WTC11 (cell line): ENCODE data around the gene TNRC6A.

Experiments used
- CBFB ChIP-seq: sonication (generic); formaldehyde crosslinking; IDR thresholded peaks from 2 replicates; pipeline ENCODE4 v1.8.1; 2022; ENCODE audit warnings: mild to moderate bottlenecking, low read depth, missing genetic modification reagents
- CREM ChIP-seq: sonication (generic); formaldehyde crosslinking; IDR thresholded peaks from 2 replicates; pipeline ENCODE4 v1.8.1; 2022; ENCODE audit warnings: mild to moderate bottlenecking, missing genetic modification reagents, moderate library complexity
- FOXJ3 ChIP-seq: sonication (generic); formaldehyde crosslinking; IDR thresholded peaks from 2 replicates; pipeline ENCODE4 v1.9.0; 2021; ENCODE audit warnings: missing genetic modification reagents, mild to moderate bottlenecking, borderline replicate concordance
- FOXK1 ChIP-seq: sonication (generic); formaldehyde crosslinking; IDR thresholded peaks from 2 replicates; pipeline ENCODE4 v1.8.0; 2022; ENCODE audit warnings: mild to moderate bottlenecking, moderate library complexity, missing genetic modification reagents
- JUN ChIP-seq: sonication (generic); formaldehyde crosslinking; IDR thresholded peaks from 2 replicates; pipeline ENCODE4 v1.8.0; 2023; ENCODE audit warnings: mild to moderate bottlenecking, missing genetic modification reagents
- MLX ChIP-seq: sonication (generic); formaldehyde crosslinking; IDR thresholded peaks from 2 replicates; pipeline ENCODE4 v1.8.1; 2023; ENCODE audit warnings: mild to moderate bottlenecking, missing genetic modification reagents, moderate library complexity
- MXD4 ChIP-seq: fragments of 250-450 bp; sonication (Bioruptor Pico); IDR thresholded peaks from 2 replicates; pipeline ENCODE4 v1.8.0; 2021; ENCODE audit warnings: mild to moderate bottlenecking, moderate library complexity, borderline replicate concordance
- MYBL2 ChIP-seq: sonication (generic); formaldehyde crosslinking; IDR thresholded peaks from 2 replicates; pipeline ENCODE4 v1.8.1; 2023; ENCODE audit warnings: mild to moderate bottlenecking, moderate library complexity, missing genetic modification reagents
- NR1H2 ChIP-seq: sonication (generic); formaldehyde crosslinking; IDR thresholded peaks from 2 replicates; pipeline ENCODE4 v1.9.0; 2021; ENCODE audit warnings: mild to moderate bottlenecking, moderate library complexity, missing genetic modification reagents
- TEAD4 ChIP-seq: sonication (generic); formaldehyde crosslinking; IDR thresholded peaks from 2 replicates; pipeline ENCODE4 v1.8.0; 2022; ENCODE audit warnings: mild to moderate bottlenecking, missing genetic modification reagents
- TF ChIP-seq, protein P1 (sequence below): fragments of 200-600 bp; IDR thresholded peaks from 2 replicates; pipeline ENCODE4 v1.8.0; 2022; ENCODE audit warnings: antibody characterized with exemption
- TF ChIP-seq, protein P2 (sequence below): sonication (generic); formaldehyde crosslinking; IDR thresholded peaks from 2 replicates; pipeline ENCODE4 v1.8.0; 2022; ENCODE audit warnings: mild to moderate bottlenecking, missing genetic modification reagents
- TF ChIP-seq, protein P3 (sequence below): sonication (generic); formaldehyde crosslinking; IDR thresholded peaks from 2 replicates; pipeline ENCODE4 v1.8.1; 2022; ENCODE audit warnings: low read depth, mild to moderate bottlenecking, moderate library complexity, missing genetic modification reagents, borderline replicate concordance

- TF ChIP-seq FOXK1 (CRISPR knock-in tag) = no peak
- no peak for TF ChIP-seq NR1H2 (CRISPR knock-in tag)
- TF ChIP-seq, protein P1, sequence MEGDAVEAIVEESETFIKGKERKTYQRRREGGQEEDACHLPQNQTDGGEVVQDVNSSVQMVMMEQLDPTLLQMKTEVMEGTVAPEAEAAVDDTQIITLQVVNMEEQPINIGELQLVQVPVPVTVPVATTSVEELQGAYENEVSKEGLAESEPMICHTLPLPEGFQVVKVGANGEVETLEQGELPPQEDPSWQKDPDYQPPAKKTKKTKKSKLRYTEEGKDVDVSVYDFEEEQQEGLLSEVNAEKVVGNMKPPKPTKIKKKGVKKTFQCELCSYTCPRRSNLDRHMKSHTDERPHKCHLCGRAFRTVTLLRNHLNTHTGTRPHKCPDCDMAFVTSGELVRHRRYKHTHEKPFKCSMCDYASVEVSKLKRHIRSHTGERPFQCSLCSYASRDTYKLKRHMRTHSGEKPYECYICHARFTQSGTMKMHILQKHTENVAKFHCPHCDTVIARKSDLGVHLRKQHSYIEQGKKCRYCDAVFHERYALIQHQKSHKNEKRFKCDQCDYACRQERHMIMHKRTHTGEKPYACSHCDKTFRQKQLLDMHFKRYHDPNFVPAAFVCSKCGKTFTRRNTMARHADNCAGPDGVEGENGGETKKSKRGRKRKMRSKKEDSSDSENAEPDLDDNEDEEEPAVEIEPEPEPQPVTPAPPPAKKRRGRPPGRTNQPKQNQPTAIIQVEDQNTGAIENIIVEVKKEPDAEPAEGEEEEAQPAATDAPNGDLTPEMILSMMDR = no peak
- no peak for TF ChIP-seq CREM (CRISPR knock-in tag)
- TF ChIP-seq, protein P2, sequence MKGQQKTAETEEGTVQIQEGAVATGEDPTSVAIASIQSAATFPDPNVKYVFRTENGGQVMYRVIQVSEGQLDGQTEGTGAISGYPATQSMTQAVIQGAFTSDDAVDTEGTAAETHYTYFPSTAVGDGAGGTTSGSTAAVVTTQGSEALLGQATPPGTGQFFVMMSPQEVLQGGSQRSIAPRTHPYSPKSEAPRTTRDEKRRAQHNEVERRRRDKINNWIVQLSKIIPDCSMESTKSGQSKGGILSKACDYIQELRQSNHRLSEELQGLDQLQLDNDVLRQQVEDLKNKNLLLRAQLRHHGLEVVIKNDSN (CRISPR knock-in tag) = no peak
- no peak for TF ChIP-seq TEAD4
- TF ChIP-seq MYBL2 (CRISPR knock-in tag) = no peak
- TF ChIP-seq FOXJ3 (CRISPR knock-in tag) = no peak
- TF ChIP-seq JUN (CRISPR knock-in tag) = no peak
- no peak for TF ChIP-seq MLX (CRISPR knock-in tag)
- TF ChIP-seq CBFB (CRISPR knock-in tag) = no peak
- no peak for TF ChIP-seq MXD4 (CRISPR knock-in tag)
- TF ChIP-seq, protein P3, sequence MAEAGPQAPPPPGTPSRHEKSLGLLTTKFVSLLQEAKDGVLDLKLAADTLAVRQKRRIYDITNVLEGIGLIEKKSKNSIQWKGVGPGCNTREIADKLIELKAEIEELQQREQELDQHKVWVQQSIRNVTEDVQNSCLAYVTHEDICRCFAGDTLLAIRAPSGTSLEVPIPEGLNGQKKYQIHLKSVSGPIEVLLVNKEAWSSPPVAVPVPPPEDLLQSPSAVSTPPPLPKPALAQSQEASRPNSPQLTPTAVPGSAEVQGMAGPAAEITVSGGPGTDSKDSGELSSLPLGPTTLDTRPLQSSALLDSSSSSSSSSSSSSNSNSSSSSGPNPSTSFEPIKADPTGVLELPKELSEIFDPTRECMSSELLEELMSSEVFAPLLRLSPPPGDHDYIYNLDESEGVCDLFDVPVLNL (CRISPR knock-in tag) = no peak
These were observed 18.8 kb downstream of the TNRC6A start for GRCh38 chr16:24748242-24748641.
